PC-3 (cell line): ENCODE data around the gene MAMDC4. TPM values are rescaled to one million over a fixed set of nuclear protein-coding genes. Genes with fewer than 3 reads are reported as not detected.

Experiments used
- ATAC-seq: fragments of 200-7000 bp; cut with Tn5 transposase; 2 replicates; pipeline ENCODE4 v1.9.1; 2020; ENCODE audit warnings: mild to moderate bottlenecking, moderate library complexity
- BruUV-seq: library from RNA; stranded (reverse); fragments of 400-500 nt; replicated peaks from 2 replicates; lab custom pipeline; 2021; lab: Mats Ljungman, UMichigan
- CTCF ChIA-PET: fragments of 300-600 bp; sonication (Branson Sonifier 250); formaldehyde crosslinking; loops from one replicate; lab custom pipeline; 2022; ENCODE audit warnings: antibody characterized with exemption; lab: Charles Lee
- POLR2A ChIA-PET: fragments of 300-600 bp; sonication (Branson Sonifier 250); formaldehyde crosslinking; loops from one replicate; lab custom pipeline; 2022; ENCODE audit warnings: antibody characterized with exemption; ENCODE audit not compliant: unreplicated experiment; lab: Charles Lee
- DNase-seq: peaks from one replicate; pipeline ENCODE4 v3.0.0-alpha.2; 2015
- H2AFZ ChIP-seq: fragments of 300-600 bp; sonication (generic); 2 replicates; pipeline ENCODE4 v1.6.0; 2016; ENCODE audit warnings: antibody characterized with exemption, low read length
- H3F3A ChIP-seq: fragments of 300-600 bp; sonication (generic); one replicate; pipeline ENCODE4 v1.6.0; 2017; ENCODE audit warnings: antibody characterized with exemption, low read length, control low read depth, mild to moderate bottlenecking; ENCODE audit not compliant: unreplicated experiment
- H3K27ac ChIP-seq: fragments of 300-600 bp; sonication (generic); 2 replicates; pipeline ENCODE4 v1.5.1; 2016; ENCODE audit warnings: mild to moderate bottlenecking, low read length
- H3K27me3 ChIP-seq: fragments of 300-600 bp; sonication (generic); 2 replicates; pipeline ENCODE4 v1.6.1; 2016; ENCODE audit warnings: low read length, mixed read lengths
- H3K36me3 ChIP-seq: fragments of 300-600 bp; sonication (generic); 2 replicates; pipeline ENCODE4 v1.6.1; 2016; ENCODE audit warnings: low read depth, mixed run types, low read length, mixed read lengths
- H3K4me1 ChIP-seq: fragments of 300-600 bp; sonication (generic); 2 replicates; pipeline ENCODE4 v1.5.1; 2016; ENCODE audit warnings: low read length; ENCODE audit not compliant: insufficient read depth
- H3K4me2 ChIP-seq: fragments of 300-600 bp; sonication (generic); 2 replicates; pipeline ENCODE4 v1.6.0; 2016; ENCODE audit warnings: low read length
- H3K4me3 ChIP-seq: fragments of 300-600 bp; sonication (generic); 2 replicates; pipeline ENCODE4 v1.5.1; 2016; ENCODE audit warnings: mild to moderate bottlenecking, low read length, mixed read lengths
- H3K79me2 ChIP-seq: fragments of 300-600 bp; sonication (generic); 2 replicates; pipeline ENCODE4 v1.6.1; 2017; ENCODE audit warnings: low read length, mixed read lengths
- H3K9ac ChIP-seq: fragments of 300-600 bp; sonication (generic); 2 replicates; pipeline ENCODE4 v1.6.0; 2016; ENCODE audit warnings: mild to moderate bottlenecking, low read length
- H3K9me2 ChIP-seq: fragments of 300-600 bp; sonication (generic); replicated peaks from 2 replicates; pipeline ENCODE4 v1.6.1; 2016; ENCODE audit warnings: mixed run types, low read length, mixed read lengths
- H3K9me3 ChIP-seq: fragments of 300-600 bp; sonication (generic); 2 replicates; pipeline ENCODE4 v1.6.1; 2016; ENCODE audit warnings: low read length, mixed read lengths
- H4K20me1 ChIP-seq: fragments of 300-600 bp; sonication (generic); 2 replicates; pipeline ENCODE4 v1.6.1; 2016; ENCODE audit warnings: low read length, mixed read lengths
- CTCF ChIP-seq: fragments of 300-600 bp; sonication (generic); conservative IDR thresholded peaks from 2 replicates; pipeline ENCODE4 v1.5.1; 2017; ENCODE audit warnings: antibody characterized with exemption, low read depth, mild to moderate bottlenecking, low read length
- EZH2 ChIP-seq: fragments of 300-600 bp; sonication (generic); IDR thresholded peaks from one replicate; pipeline ENCODE4 v1.6.1; 2017; ENCODE audit warnings: antibody characterized with exemption, mild to moderate bottlenecking, low read length; ENCODE audit not compliant: unreplicated experiment
- EZH2phosphoT487 ChIP-seq: fragments of 300-600 bp; sonication (generic); IDR thresholded peaks from 2 replicates; pipeline ENCODE4 v1.6.1; 2018; ENCODE audit warnings: mild to moderate bottlenecking, antibody characterized with exemption, low read length, borderline replicate concordance
- intact Hi-C: fragments of 100-400 bp; cut with micrococcal nuclease; formaldehyde crosslinking; loops from 2 replicates; pipeline ENCODE4 v1.9.0; 2023
- total RNA-seq: library from RNA; depleted of rRNA; stranded (reverse); fragments of >200 nt; gene quantifications from 2 replicates; pipeline ENCODE4 v1.2.3, GENCODE V29; 2014

The MAMDC4 gene
- total RNA-seq, 1 experiment from 2014 or later: 3.0 TPM

GRCh38 chr9:136896027-136896426 is 43.9 kb downstream of the MAMDC4 start:
- CTCF ChIA-PET: no interaction called here
- no peak overlapping the region for H3K27ac ChIP-seq
- H4K20me1 ChIP-seq: no peaks in the 10 kb centered on the region
- DNase-seq (no peak), ATAC-seq (no peak)
- no peak overlapping the region for H3K4me3 ChIP-seq
- intact Hi-C loops: no loop called here
- H3K4me2 ChIP-seq: no peak overlapping the region
- BruUV-seq: no TSS peak
- no peaks in the 10 kb centered on the region for H3K9me2 ChIP-seq
- TF ChIP-seq EZH2phosphoT487: no peak
- TF ChIP-seq EZH2: no peak
- TF ChIP-seq CTCF: no peak
- H3K9ac ChIP-seq: no peak overlapping the region
- no peaks in the 10 kb centered on the region; the same call in 1 of the 2 replicates for H3K36me3 ChIP-seq
- H3K9me3 ChIP-seq: no peaks in the 10 kb centered on the region
- peaks cover 10% of the 10 kb centered on the region for H3K4me1 ChIP-seq
- POLR2A ChIA-PET: no interaction called here
- peaks cover 4% of the 10 kb centered on the region for H3F3A ChIP-seq
- H3K27me3 ChIP-seq: no peaks in the 10 kb centered on the region
- peaks cover 45% of the 10 kb centered on the region for H3K79me2 ChIP-seq
- H2AFZ ChIP-seq: no peak overlapping the region

- no peaks in the 10 kb centered on the region for H3K27me3 ChIP-seq
- no TSS peak for BruUV-seq
- H3K9me3 ChIP-seq: no peaks in the 10 kb centered on the region
- H3K9me2 ChIP-seq: no peaks in the 10 kb centered on the region
- H3K79me2 ChIP-seq: peaks cover 21% of the 10 kb centered on the region
- POLR2A ChIA-PET: no interaction called here
- H3K4me2 ChIP-seq: no peak overlapping the region
- no peak overlapping the region for H3K4me3 ChIP-seq
- H4K20me1 ChIP-seq: no peaks in the 10 kb centered on the region
- peaks cover 31% of the 10 kb centered on the region for H3K4me1 ChIP-seq
- no peaks in the 10 kb centered on the region; the same call in 1 of the 2 replicates for H3K36me3 ChIP-seq
- DNase-seq: no peak
- TF ChIP-seq EZH2phosphoT487 (no peak), EZH2 (no peak), CTCF (no peak)
- no peak overlapping the region for H3K27ac ChIP-seq
- H2AFZ ChIP-seq: no peak overlapping the region
- intact Hi-C loops: no loop called here
- no peak overlapping the region for H3K9ac ChIP-seq
- H3F3A ChIP-seq: peaks cover 4% of the 10 kb centered on the region
- CTCF ChIA-PET: interaction anchor here (0.7 kb wide), 1 partner anchor 171 kb away, joined by 3 read pairs; no protein-coding TSS in a partner anchor
- no peak for ATAC-seq
These were observed 46.4 kb downstream of the MAMDC4 start for GRCh38 chr9:136898483-136899100.

- no peak for TF ChIP-seq EZH2phosphoT487
- no peak for TF ChIP-seq CTCF
- TF ChIP-seq EZH2: no peak
- no peak overlapping the region for H2AFZ ChIP-seq
- no peaks in the 10 kb centered on the region for H3K27me3 ChIP-seq
- ATAC-seq (no peak), DNase-seq (no peak)
- H3K79me2 ChIP-seq: peaks cover 20% of the 10 kb centered on the region
- H3K36me3 ChIP-seq: no peaks in the 10 kb centered on the region; the same call in 1 of the 2 replicates
- peaks cover 4% of the 10 kb centered on the region for H3F3A ChIP-seq
- intact Hi-C loops: no loop called here
- BruUV-seq: no TSS peak
- POLR2A ChIA-PET: no interaction called here
- H3K27ac ChIP-seq: no peak overlapping the region
- H3K4me2 ChIP-seq: no peak overlapping the region
- no peak overlapping the region for H3K9ac ChIP-seq
- no peaks in the 10 kb centered on the region for H3K9me2 ChIP-seq
- no peaks in the 10 kb centered on the region for H3K9me3 ChIP-seq
- H4K20me1 ChIP-seq: no peaks in the 10 kb centered on the region
- no peak overlapping the region for H3K4me3 ChIP-seq
- H3K4me1 ChIP-seq: peaks cover 31% of the 10 kb centered on the region
- CTCF ChIA-PET: interaction anchor here (0.7 kb wide), 1 partner anchor 171 kb away, joined by 3 read pairs; no protein-coding TSS in a partner anchor
These were observed 47.0 kb downstream of the MAMDC4 start for GRCh38 chr9:136899196-136899595.
